ENCODE results near the gene CH25H.

DNA sequence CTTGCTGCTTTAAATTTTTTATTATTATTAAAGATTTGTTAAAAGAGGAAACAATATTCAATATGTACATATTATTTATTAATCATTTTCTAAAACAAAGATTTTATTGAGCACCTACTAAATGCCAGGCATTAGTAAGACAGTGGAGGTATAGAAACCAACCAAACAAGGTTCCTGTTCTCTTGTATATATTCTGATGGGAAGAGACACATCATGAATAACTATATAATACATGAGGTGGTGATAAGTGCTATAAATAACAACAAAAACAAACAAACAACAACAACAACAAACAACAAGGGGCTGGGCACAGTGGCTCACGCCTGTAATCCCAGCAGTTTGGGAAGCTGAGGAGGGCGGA is 45.1 kb upstream of the CH25H start:
- TF ChIP-seq, protein P1, sequence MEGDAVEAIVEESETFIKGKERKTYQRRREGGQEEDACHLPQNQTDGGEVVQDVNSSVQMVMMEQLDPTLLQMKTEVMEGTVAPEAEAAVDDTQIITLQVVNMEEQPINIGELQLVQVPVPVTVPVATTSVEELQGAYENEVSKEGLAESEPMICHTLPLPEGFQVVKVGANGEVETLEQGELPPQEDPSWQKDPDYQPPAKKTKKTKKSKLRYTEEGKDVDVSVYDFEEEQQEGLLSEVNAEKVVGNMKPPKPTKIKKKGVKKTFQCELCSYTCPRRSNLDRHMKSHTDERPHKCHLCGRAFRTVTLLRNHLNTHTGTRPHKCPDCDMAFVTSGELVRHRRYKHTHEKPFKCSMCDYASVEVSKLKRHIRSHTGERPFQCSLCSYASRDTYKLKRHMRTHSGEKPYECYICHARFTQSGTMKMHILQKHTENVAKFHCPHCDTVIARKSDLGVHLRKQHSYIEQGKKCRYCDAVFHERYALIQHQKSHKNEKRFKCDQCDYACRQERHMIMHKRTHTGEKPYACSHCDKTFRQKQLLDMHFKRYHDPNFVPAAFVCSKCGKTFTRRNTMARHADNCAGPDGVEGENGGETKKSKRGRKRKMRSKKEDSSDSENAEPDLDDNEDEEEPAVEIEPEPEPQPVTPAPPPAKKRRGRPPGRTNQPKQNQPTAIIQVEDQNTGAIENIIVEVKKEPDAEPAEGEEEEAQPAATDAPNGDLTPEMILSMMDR (IDR thresholded peaks at IDR 0.05) = no peak
- TF ChIP-seq POLR2A (IDR thresholded peaks at IDR 0.05) (no peak), POLR2AphosphoS5 (IDR thresholded peaks at IDR 0.05) (no peak)

All from prostate gland (tissue), 2 donors.